ENCODE measurements around the gene HERC4.

- TF ChIP-seq CTCF (conservative IDR thresholded peaks at IDR 0.05 in 1 of 2, IDR thresholded peaks at IDR 0.05 in 1 of 2; ENCODE audit: low read depth in 1 of 2, low read length in 2 of 2): no peak
- TF ChIP-seq EZH2 (IDR thresholded peaks at IDR 0.05; ENCODE audit: low read length, missing control alignments): no peak
Observed at GRCh38 chr10:68112837-68113236, 37.8 kb upstream of the HERC4 start.

Measured in fibroblast of lung (primary cell).